Stomach (tissue), 9 donors: ENCODE measurements around the gene ODAD4. TPM values are rescaled to one million over a fixed set of nuclear protein-coding genes. Genes with fewer than 3 reads are reported as not detected.
A peak's percentile ranks its signal among the peaks of the same experiment; 100 is the strongest.
"Not testable (repeated sequence)": the region's sequence is repeated elsewhere in the genome, so short reads cannot be mapped to it uniquely, and the experiment has no call there.

Source experiments
- DNase-seq, 2 donors: peaks; one replicate each; pipeline versions ENCODE4 v3.0.0 to v3.0.0-alpha.2; 2013 to 2019
- H3K27ac ChIP-seq, 5 donors: fragments of 200-600 bp in 4 of 5; sonication (generic) in 4 of 5; one replicate each; pipeline ENCODE4 v1.5.1; 2013 to 2019; ENCODE audit warnings: mild to moderate bottlenecking in 1 of 5, moderate library complexity in 1 of 5
- H3K27me3 ChIP-seq, 3 donors: fragments of 200-600 bp; sonication (generic); one replicate each; pipeline ENCODE4 v1.5.1; 2017 to 2019; ENCODE audit warnings: mixed run types in 1 of 3
- H3K36me3 ChIP-seq, 4 donors: fragments of 200-600 bp; sonication (generic); 1 replicate in 3 of 4; 2 replicates in 1 of 4; pipeline ENCODE4 v1.5.1; 2016 to 2019
- H3K4me1 ChIP-seq, 4 donors: fragments of 200-600 bp; sonication (generic); one replicate each; pipeline ENCODE4 v1.5.1; 2016 to 2019
- H3K4me3 ChIP-seq, 4 donors: fragments of 200-600 bp; sonication (generic) in 3 of 4; one replicate each; pipeline ENCODE4 v1.5.1; 2016 to 2019; ENCODE audit warnings: mild to moderate bottlenecking in 1 of 4
- H3K9me3 ChIP-seq, 4 donors: fragments of 200-600 bp; sonication (generic); one replicate each; pipeline ENCODE4 v1.5.1; 2016 to 2019
- EP300 ChIP-seq: sonication (generic); formaldehyde crosslinking; IDR thresholded peaks from one replicate; pipeline ENCODE4 v1.6.1; 2017; ENCODE audit warnings: antibody characterized with exemption
- POLR2A ChIP-seq, 4 donors: fragments of 450-650 bp; IDR thresholded peaks; one replicate each; pipeline ENCODE4 v1.6.1; 2016; ENCODE audit warnings: antibody characterized with exemption in 4 of 4, control low read depth in 2 of 4, mild to moderate bottlenecking in 1 of 4, moderate library complexity in 1 of 4
- POLR2AphosphoS5 ChIP-seq, 3 donors: sonication (generic); formaldehyde crosslinking; IDR thresholded peaks; one replicate each; pipeline ENCODE4 v1.6.1; 2016; ENCODE audit warnings: antibody characterized with exemption in 3 of 3
- WGBS, 5 donors: extraction: QIAGEN DNeasy Blood & Tissue Kit in 3 of 5; methylation state at CpG; one replicate each; pipeline versions ENCODE4 v1.1.5 to v1.1.7; 2013 to 2018; 5-methylcytosine and 5-hydroxymethylcytosine counted together
- intact Hi-C: fragments of 100-400 bp; cut with DNase I; formaldehyde crosslinking; loops from one replicate; pipeline ENCODE4 v1.15.1; 2023; ENCODE audit warnings: low total_unique reads
- polyA plus RNA-seq, 3 donors: library from polyadenylated mRNA; stranded (reverse); fragments of 200-250 nt; gene quantifications; one replicate each; pipeline ENCODE4 v1.2.3, GENCODE V29; 2013
- total RNA-seq, 5 donors: library from RNA; depleted of rRNA; stranded (reverse); fragments of >200 nt; gene quantifications; one replicate each; pipeline versions ENCODE4 v1.1.0 to v1.2.3, GENCODE V29; 2014 to 2016
- TF ChIP-seq, protein P1 (sequence below), 7 experiments: fragments of 450-650 bp in 4 of 7; fragments of 200-600 bp in 3 of 7; sonication (generic) in 3 of 7; IDR thresholded peaks; one replicate each; pipeline ENCODE4 v1.5.1; 2016 to 2019; ENCODE audit warnings: antibody characterized with exemption in 7 of 7, control low read depth in 2 of 7, mild to moderate bottlenecking in 1 of 7
- donor health status: healthy with polysubstance abuse.
- donor health status: Bipolar disorder and iron deficiency.
- donor health status: healthy.

ODAD4 gene
- total and polyA plus RNA-seq, 8 donors: 0.78 to 2.1 (median 1.0) TPM; not detected in 4

DNA sequence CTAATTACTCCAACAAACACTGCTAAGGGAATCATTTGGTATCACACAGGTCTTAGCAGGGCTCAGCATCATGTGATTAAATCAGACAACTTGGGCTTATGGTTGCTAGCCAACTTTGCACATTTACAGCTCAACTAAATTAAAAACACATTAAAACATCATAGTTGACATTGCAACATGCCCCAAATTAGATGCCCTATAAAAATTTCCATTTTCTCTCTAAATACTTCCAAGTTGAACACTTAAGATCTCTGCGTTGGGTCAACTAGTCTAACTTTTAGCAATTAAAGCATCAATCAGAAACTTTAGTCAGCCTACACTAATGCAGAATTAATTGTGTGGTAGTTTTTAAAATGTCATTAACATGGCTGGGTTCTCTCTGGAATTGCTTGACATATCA is 74.7 kb downstream of the ODAD4 start:
- TF ChIP-seq POLR2A (IDR thresholded peaks at IDR 0.05) (no peak), EP300 (no peak), POLR2AphosphoS5 (IDR thresholded peaks at IDR 0.05) (no peak)
- TF ChIP-seq, protein P1, sequence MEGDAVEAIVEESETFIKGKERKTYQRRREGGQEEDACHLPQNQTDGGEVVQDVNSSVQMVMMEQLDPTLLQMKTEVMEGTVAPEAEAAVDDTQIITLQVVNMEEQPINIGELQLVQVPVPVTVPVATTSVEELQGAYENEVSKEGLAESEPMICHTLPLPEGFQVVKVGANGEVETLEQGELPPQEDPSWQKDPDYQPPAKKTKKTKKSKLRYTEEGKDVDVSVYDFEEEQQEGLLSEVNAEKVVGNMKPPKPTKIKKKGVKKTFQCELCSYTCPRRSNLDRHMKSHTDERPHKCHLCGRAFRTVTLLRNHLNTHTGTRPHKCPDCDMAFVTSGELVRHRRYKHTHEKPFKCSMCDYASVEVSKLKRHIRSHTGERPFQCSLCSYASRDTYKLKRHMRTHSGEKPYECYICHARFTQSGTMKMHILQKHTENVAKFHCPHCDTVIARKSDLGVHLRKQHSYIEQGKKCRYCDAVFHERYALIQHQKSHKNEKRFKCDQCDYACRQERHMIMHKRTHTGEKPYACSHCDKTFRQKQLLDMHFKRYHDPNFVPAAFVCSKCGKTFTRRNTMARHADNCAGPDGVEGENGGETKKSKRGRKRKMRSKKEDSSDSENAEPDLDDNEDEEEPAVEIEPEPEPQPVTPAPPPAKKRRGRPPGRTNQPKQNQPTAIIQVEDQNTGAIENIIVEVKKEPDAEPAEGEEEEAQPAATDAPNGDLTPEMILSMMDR (IDR thresholded peaks at IDR 0.05): no peak
- H3K27me3 ChIP-seq: no peaks in the 10 kb centered on the region
- 86 to 93% (median 88%) methylated on average over 1 of the region's 1 CpG for WGBS, 5 donors
- H3K4me3 ChIP-seq: no peak overlapping the region
- DNase-seq: no peak
- intact Hi-C loops: no loop called here
- peaks cover 15 to 91% (median 69%) of the 10 kb centered on the region in 4 donors for H3K4me1 ChIP-seq
- H3K9me3 ChIP-seq: no peaks in the 10 kb centered on the region
- peaks cover 8 to 39% (median 32%) of the 10 kb centered on the region in 4 donors for H3K36me3 ChIP-seq
- no peak overlapping the region for H3K27ac ChIP-seq

DNA sequence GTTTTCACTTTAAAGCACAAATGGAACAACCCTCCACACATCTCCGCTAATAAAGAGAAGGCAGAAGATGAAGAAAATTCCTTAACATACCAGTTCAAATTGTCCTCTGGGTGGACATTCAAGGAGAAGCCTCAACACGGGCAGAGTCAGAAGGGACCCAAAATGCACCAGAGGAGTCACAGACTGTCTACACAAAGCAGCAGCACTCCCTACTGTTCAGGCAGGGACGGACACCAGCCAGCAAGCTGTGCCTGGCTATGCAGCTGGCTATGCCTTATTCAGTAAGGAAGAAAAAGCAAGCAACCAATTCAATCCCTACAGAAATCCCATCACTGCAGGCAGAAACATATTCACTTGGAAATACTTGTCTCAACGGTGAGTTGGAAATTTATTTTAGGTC is 78.8 kb downstream of the ODAD4 start:
- H3K4me1 ChIP-seq: peaks cover 8 to 93% (median 72%) of the 10 kb centered on the region in 4 donors
- peaks cover 0 to 10% (median 6%) of the 10 kb centered on the region in 4 donors for H3K36me3 ChIP-seq
- no peak overlapping the region for H3K27ac ChIP-seq
- DNase-seq: no peak
- no peaks in the 10 kb centered on the region for H3K27me3 ChIP-seq
- intact Hi-C loops: no loop called here
- H3K4me3 ChIP-seq: no peak overlapping the region
- WGBS, 5 donors: 66 to 80% (median 72%) methylated on average over 4 of the region's 4 CpGs
- TF ChIP-seq POLR2A (IDR thresholded peaks at IDR 0.05): no peak
- TF ChIP-seq, protein P1 (IDR thresholded peaks at IDR 0.05): peak in 1 of 7 experiments; percentile 7
- H3K9me3 ChIP-seq: no peaks in the 10 kb centered on the region

DNA sequence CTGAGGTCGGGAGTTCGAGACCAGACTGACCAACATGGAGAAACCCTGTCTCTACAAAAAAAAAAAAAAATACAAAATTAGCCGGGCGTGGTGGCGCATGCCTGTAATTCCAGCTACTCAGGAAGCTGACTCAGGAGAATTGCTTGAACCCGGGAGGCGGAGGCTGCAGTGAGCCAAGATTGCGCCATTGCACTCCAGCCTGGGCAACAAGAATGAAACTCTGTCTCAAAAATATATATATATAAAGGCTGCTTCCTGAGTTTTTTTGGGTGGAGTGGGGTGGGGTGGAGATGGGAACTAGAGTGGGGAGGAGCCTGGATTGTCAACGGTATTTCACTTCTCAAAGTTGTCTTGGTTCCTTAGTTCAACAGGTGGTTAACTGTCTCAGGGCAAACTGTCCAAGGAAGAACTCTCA is 79.9 kb downstream of the ODAD4 start:
- H3K4me3 ChIP-seq, DNase-seq, H3K9me3 ChIP-seq, intact Hi-C loops, H3K27me3 ChIP-seq: not testable (repeated sequence)
- 66 to 75% (median 74%) methylated on average over 9 of the region's 9 CpGs for WGBS, 5 donors
- H3K4me1 ChIP-seq: peaks cover 17 to 93% (median 73%) of the 10 kb centered on the region in 4 donors
- H3K27ac ChIP-seq: peak overlapping the region in 1 of 5 donors; percentile 56
- peaks cover 0 to 10% (median 6%) of the 10 kb centered on the region in 4 donors for H3K36me3 ChIP-seq

DNA sequence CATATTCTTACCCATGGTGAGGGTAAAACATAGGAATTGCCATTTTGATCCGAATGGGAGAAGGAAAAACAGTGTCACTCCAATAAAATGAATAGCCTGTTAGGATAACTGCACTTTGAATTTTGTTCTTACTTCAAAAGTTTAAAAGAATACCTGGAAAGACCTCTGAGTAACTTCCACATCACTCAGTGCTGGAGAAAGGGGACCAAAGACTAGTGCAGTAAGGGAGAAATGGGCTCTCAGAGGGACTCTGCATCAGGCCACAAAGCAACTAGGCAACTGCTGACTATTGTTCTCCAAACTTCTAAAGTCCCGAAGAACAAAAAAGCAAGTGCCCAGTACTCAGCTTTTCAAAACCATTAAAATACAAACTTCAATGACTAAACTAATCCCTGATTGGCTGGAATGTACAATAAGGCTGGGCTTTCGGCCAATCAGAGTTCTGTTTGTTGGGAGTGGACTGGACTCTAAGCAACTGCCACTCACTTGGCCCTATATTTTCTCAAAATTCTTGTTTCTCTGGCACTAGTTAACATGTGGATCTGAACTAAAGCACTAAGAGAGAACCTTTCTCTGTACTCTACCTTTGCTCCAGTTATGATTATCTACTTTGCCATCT is 80.6 kb downstream of the ODAD4 start:
- TF ChIP-seq POLR2A (IDR thresholded peaks at IDR 0.05) (no peak), POLR2AphosphoS5 (IDR thresholded peaks at IDR 0.05) (no peak), EP300 (no peak)
- Histone ChIP-seq H3K4me3 (no peak overlapping the region), H3K27me3 (no peaks in the 10 kb centered on the region), H3K27ac (peak overlapping the region in 1 of 5 donors; percentile 56), H3K4me1 (peaks cover 24 to 93% (median 77%) of the 10 kb centered on the region in 4 donors), H3K9me3 (no peaks in the 10 kb centered on the region), H3K36me3 (peaks cover 0 to 10% (median 6%) of the 10 kb centered on the region in 4 donors)
- intact Hi-C loops: no loop called here
- 88 to 96% (median 95%) methylated on average over 3 of the region's 3 CpGs for WGBS, 5 donors
- no peak for DNase-seq

DNA sequence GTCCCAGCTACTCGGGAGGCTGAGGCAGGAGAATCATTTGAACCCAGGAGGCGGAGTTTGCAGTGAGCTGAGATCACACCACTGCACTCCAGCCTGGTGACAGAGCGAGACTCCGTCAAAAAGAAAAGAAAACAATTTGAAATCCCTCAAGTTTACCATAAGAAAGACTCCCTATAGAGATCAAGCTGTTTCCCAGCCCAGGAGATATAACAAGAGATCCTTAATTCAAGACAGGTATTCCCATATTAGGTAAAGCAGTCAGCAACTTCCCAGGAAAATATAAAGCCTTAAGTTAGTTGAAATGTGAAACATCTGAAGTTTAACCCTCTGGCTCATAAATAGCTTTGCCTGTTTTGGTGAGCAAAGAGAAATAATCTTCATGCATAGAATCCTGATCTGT is 81.9 kb downstream of the ODAD4 start:
- H3K4me1 ChIP-seq: peaks cover 29 to 87% (median 76%) of the 10 kb centered on the region in 4 donors
- H3K4me3 ChIP-seq, H3K9me3 ChIP-seq, DNase-seq, H3K27me3 ChIP-seq, H3K27ac ChIP-seq, intact Hi-C loops: not testable (repeated sequence)
- WGBS, 5 donors: 71 to 85% (median 82%) methylated on average over 4 of the region's 4 CpGs
- peaks cover 0 to 10% (median 6%) of the 10 kb centered on the region in 4 donors for H3K36me3 ChIP-seq

DNA sequence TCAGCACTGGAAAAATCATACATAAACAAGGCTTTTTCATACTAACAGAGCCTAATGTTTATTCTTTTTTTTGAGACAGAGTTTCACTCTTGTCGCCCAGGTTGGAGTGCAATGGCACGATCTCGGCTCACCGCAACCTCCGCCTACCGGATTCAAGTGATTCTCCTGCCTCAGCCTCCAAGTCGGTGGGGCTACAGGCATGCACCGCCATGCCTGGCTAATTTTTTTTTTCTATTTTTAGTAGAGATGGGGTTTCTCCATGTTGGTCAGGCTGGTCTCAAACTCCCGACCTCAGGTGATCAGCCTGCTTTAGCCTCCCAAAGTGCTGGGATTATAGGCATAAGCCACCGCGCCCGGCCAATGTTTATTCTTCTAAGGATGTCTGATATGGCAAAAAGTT is 83.3 kb downstream of the ODAD4 start:
- H3K9me3 ChIP-seq, H3K36me3 ChIP-seq, H3K27me3 ChIP-seq, DNase-seq, H3K4me3 ChIP-seq, H3K27ac ChIP-seq, intact Hi-C loops: not testable (repeated sequence)
- peaks cover 36 to 88% (median 77%) of the 10 kb centered on the region in 4 donors for H3K4me1 ChIP-seq
- WGBS, 5 donors: 80 to 88% (median 81%) methylated on average over 12 of the region's 12 CpGs

Other genes starting within 250 kb of the ODAD4 start
- gene EIF1, start 241.7 kb upstream of the ODAD4 start, total RNA-seq: 100 to 1,000 TPM in 3 of 5 donors, 10 to 100 TPM in 2; 62.4 to 255 (median 187) TPM
- gene EIF1, start 241.7 kb upstream of the ODAD4 start, polyA plus RNA-seq: 100 to 1,000 TPM; 333 to 972 (median 834) TPM
- 10 to 100 TPM in 1 of 5 donors, not detected in 4; 32.7 TPM for gene GAST, start 218.3 kb upstream of the ODAD4 start, total RNA-seq
- gene GAST, start 218.3 kb upstream of the ODAD4 start, polyA plus RNA-seq: 1 to 10 TPM in 1 of 3 donors, not detected in 2; 1.3 TPM
- under 1 TPM in 1 of 5 donors, not detected in 4; 0.55 TPM for gene HAP1, start 196.0 kb upstream of the ODAD4 start, total RNA-seq
- under 1 TPM; 0.31 to 0.85 (median 0.44) TPM for gene HAP1, start 196.0 kb upstream of the ODAD4 start, polyA plus RNA-seq
- 100 to 1,000 TPM in 1 of 5 donors, 10 to 100 TPM in 4; 59.5 to 248 (median 84.8) TPM for gene JUP, start 143.9 kb upstream of the ODAD4 start, total RNA-seq
- gene JUP, start 143.9 kb upstream of the ODAD4 start, polyA plus RNA-seq: 100 to 1,000 TPM in 2 of 3 donors, 10 to 100 TPM in 1; 85.7 to 163 (median 154) TPM
- 10 to 100 TPM in 3 of 5 donors, 1 to 10 TPM in 2; 4.0 to 64.6 (median 11.4) TPM for gene P3H4, start 118.7 kb upstream of the ODAD4 start, total RNA-seq
- 1 to 10 TPM; 4.7 to 7.3 (median 6.3) TPM for gene P3H4, start 118.7 kb upstream of the ODAD4 start, polyA plus RNA-seq
- 10 to 100 TPM in 3 of 5 donors, 1 to 10 TPM in 2; 4.6 to 45.3 (median 20.1) TPM for gene FKBP10, start 117.6 kb upstream of the ODAD4 start, total RNA-seq
- 10 to 100 TPM in 2 of 3 donors, 1 to 10 TPM in 1; 8.9 to 17.0 (median 12.8) TPM for gene FKBP10, start 117.6 kb upstream of the ODAD4 start, polyA plus RNA-seq
- 10 to 100 TPM in 4 of 5 donors, 1 to 10 TPM in 1; 9.8 to 79.5 (median 31.4) TPM for gene NT5C3B, start 94.4 kb upstream of the ODAD4 start, total RNA-seq
- 10 to 100 TPM; 70.6 to 80.7 (median 77.0) TPM for gene NT5C3B, start 94.4 kb upstream of the ODAD4 start, polyA plus RNA-seq
- 1 to 10 TPM in 1 of 5 donors, not detected in 4; 1.1 TPM for gene KLHL10, start 92.8 kb upstream of the ODAD4 start, total RNA-seq
- under 1 TPM in 1 of 3 donors, not detected in 2; 0.23 TPM for gene KLHL10, start 92.8 kb upstream of the ODAD4 start, polyA plus RNA-seq
- 10 to 100 TPM in 3 of 5 donors, 1 to 10 TPM in 2; 1.8 to 26.4 (median 11.2) TPM for gene KLHL11, start 65.2 kb upstream of the ODAD4 start, total RNA-seq
- under 1 TPM; 0.43 to 0.87 (median 0.61) TPM for gene KLHL11, start 65.2 kb upstream of the ODAD4 start, polyA plus RNA-seq
- gene ACLY, start 11.7 kb upstream of the ODAD4 start, total RNA-seq: 100 to 1,000 TPM in 1 of 5 donors, 10 to 100 TPM in 4; 29.8 to 121 (median 48.7) TPM
- gene ACLY, start 11.7 kb upstream of the ODAD4 start, polyA plus RNA-seq: 10 to 100 TPM; 19.8 to 23.8 (median 23.5) TPM
- gene CNP, start 36.2 kb downstream of the ODAD4 start, total RNA-seq: 10 to 100 TPM; 21.0 to 47.2 (median 30.7) TPM
- 10 to 100 TPM; 27.3 to 29.1 (median 29.0) TPM for gene CNP, start 36.2 kb downstream of the ODAD4 start, polyA plus RNA-seq
- gene DNAJC7, start 86.8 kb downstream of the ODAD4 start, total RNA-seq: 100 to 1,000 TPM in 1 of 5 donors, 10 to 100 TPM in 4; 12.3 to 161 (median 61.6) TPM
- 10 to 100 TPM; 66.7 to 93.3 (median 74.5) TPM for gene DNAJC7, start 86.8 kb downstream of the ODAD4 start, polyA plus RNA-seq
- gene NKIRAS2, start 89.5 kb downstream of the ODAD4 start, total RNA-seq: 10 to 100 TPM in 4 of 5 donors, 1 to 10 TPM in 1; 7.5 to 27.4 (median 19.6) TPM
- 10 to 100 TPM; 16.8 to 28.5 (median 27.6) TPM for gene NKIRAS2, start 89.5 kb downstream of the ODAD4 start, polyA plus RNA-seq
- 1 to 10 TPM in 3 of 5 donors, not detected in 2; 1.8 to 5.2 (median 2.5) TPM for gene C17orf113, start 120.0 kb downstream of the ODAD4 start, total RNA-seq
- under 1 TPM; 0.31 to 0.92 (median 0.68) TPM for gene C17orf113, start 120.0 kb downstream of the ODAD4 start, polyA plus RNA-seq
- gene ZNF385C, start 167.9 kb downstream of the ODAD4 start, total RNA-seq: under 1 TPM in 1 of 5 donors, not detected in 4; 0.87 TPM
- 1 to 10 TPM in 1 of 3 donors, under 1 TPM in 2; 0.31 to 1.4 (median 0.53) TPM for gene ZNF385C, start 167.9 kb downstream of the ODAD4 start, polyA plus RNA-seq
- 10 to 100 TPM in 2 of 5 donors, 1 to 10 TPM in 3; 3.2 to 21.9 (median 9.8) TPM for gene DHX58, start 182.1 kb downstream of the ODAD4 start, total RNA-seq
- 10 to 100 TPM; 15.1 to 23.4 (median 20.3) TPM for gene DHX58, start 182.1 kb downstream of the ODAD4 start, polyA plus RNA-seq
- gene KAT2A, start 190.8 kb downstream of the ODAD4 start, total RNA-seq: 100 to 1,000 TPM in 1 of 5 donors, 10 to 100 TPM in 4; 10.1 to 114 (median 74.7) TPM
- 10 to 100 TPM; 25.0 to 90.2 (median 29.3) TPM for gene KAT2A, start 190.8 kb downstream of the ODAD4 start, polyA plus RNA-seq
- gene HSPB9, start 192.2 kb downstream of the ODAD4 start, total RNA-seq: not detected
- under 1 TPM; 0.25 to 0.61 (median 0.35) TPM for gene HSPB9, start 192.2 kb downstream of the ODAD4 start, polyA plus RNA-seq
- 100 to 1,000 TPM in 1 of 5 donors, 10 to 100 TPM in 4; 26.8 to 105 (median 69.2) TPM for gene RAB5C, start 224.4 kb downstream of the ODAD4 start, total RNA-seq
- 100 to 1,000 TPM in 2 of 3 donors, 10 to 100 TPM in 1; 67.0 to 225 (median 170) TPM for gene RAB5C, start 224.4 kb downstream of the ODAD4 start, polyA plus RNA-seq